Lower leg skin (tissue), 3 donors: Measurements from ENCODE around the gene LEMD2.

ENCODE experiments used
- CTCF ChIP-seq, 3 donors: fragments of 450-650 bp; IDR thresholded peaks; one replicate each; pipeline ENCODE4 v1.5.1; 2016; ENCODE audit warnings: antibody characterized with exemption in 3 of 3, mild to moderate bottlenecking in 3 of 3, moderate library complexity in 2 of 3
- POLR2A ChIP-seq, 2 donors: fragments of 450-650 bp; IDR thresholded peaks; one replicate each; pipeline ENCODE4 v1.6.1; 2016 to 2017; ENCODE audit warnings: antibody characterized with exemption in 2 of 2, mild to moderate bottlenecking in 1 of 2, moderate library complexity in 1 of 2

- TF ChIP-seq CTCF (IDR thresholded peaks at IDR 0.05) (no peak), POLR2A (IDR thresholded peaks at IDR 0.05) (no peak)
Measured at GRCh38 chr6:33757113-33757512, 31.8 kb downstream of the LEMD2 start.
